ENCODE results near the gene ZGPAT.

The ZGPAT gene

DNA sequence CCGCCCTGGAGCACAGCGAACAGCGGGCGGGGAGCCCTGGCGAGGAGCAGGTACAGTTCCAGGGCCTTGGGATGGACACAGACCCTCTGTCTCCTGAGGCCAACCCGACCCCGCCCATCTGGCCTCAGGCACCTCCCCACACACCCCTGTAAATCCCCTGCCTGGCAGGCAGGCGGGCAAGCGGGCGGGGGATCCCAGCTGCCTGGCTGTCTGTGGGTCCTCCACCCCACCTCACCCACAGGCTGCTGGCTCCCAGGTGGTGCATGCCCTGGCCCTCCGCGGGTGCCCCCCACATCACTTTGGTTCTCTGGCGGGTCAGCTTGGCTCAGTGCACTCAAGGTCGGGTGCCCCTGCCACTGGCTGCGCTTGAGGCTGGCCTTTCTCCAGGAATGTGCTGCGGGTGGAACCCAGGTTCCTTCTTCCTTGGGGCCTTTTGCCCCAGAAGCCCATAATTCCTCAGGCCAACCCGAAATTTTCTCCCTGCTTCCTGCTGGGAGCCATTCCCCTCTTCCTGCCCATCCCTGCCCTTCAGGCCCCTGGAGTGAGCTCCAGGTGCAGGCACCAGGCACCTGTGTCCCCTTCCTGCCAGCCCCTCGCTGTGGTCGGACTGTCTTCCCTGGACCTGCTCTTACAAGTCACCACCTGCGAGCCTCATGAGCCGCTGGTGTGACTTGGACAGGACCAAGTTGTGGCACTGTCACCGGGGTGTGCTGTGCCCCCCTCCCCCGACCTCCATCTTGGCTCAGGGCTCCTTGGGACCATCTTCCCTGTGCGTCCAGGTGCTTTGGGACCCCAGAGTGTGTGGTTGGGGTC lies 16.7 kb upstream of the ZGPAT start:
- Mint-ChIP-seq H3K36me3 (ENCODE audit: insufficient read depth) (peaks cover 30% of the 10 kb centered on the region), H3K27me3 (no peaks in the 10 kb centered on the region), H3K9me3 (no peaks in the 10 kb centered on the region), H3K4me3 (peak overlapping the region; percentile 11), H3K27ac (ENCODE audit: low read depth) (no peak overlapping the region), H3K4me1 (peaks cover 11% of the 10 kb centered on the region)
- ATAC-seq (replicated peaks; ENCODE audit: extremely low read depth, poor library complexity, severe bottlenecking) = no peak
- no peak for DNase-seq (ENCODE audit: low spot score in 2 of 2)

DNA sequence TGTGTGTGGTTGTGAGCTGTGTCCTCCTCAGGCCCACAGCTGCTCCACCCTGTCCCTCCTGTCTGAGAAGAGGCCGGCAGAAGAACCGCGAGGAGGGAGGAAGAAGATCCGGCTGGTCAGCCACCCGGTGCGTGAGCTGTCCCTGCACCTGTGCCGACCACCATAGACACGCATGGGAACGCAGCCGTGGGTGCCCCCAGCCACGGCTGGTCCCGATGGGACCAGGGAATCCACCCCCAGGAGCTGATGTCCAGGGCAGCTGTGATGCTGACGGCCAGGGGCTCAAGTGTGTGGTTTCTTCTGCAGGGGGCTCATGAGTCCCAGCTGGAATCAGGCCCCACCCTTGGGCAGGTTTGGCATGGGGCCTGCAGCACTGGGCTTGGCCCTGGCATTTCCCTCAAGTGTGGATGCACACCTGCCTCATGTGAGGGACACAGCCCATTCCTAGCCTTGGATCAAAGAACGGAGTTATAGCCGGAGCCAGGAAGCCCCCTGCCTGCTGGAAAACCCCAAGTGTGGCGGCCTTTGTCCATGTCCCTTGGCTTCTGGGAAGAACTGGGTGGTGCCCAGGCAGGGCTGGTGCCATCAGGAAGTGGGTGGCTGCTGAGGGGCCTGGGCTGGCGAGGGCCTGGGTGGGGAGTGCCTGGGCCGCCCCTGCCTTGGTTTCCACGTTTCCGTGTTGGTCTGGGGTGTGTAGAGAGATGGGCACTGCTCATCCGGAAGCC lies 16.0 kb upstream of the ZGPAT start:
- ATAC-seq (replicated peaks; ENCODE audit: extremely low read depth, poor library complexity, severe bottlenecking) (no peak), DNase-seq (ENCODE audit: low spot score in 2 of 2) (no peak)
- peaks cover 32% of the 10 kb centered on the region for H3K36me3 Mint-ChIP-seq (ENCODE audit: insufficient read depth)
- H3K27me3 Mint-ChIP-seq = no peaks in the 10 kb centered on the region
- peak overlapping the region; percentile 96 for H3K27ac Mint-ChIP-seq (ENCODE audit: low read depth)
- peaks cover 14% of the 10 kb centered on the region for H3K4me1 Mint-ChIP-seq
- H3K4me3 Mint-ChIP-seq = no peak overlapping the region
- no peaks in the 10 kb centered on the region for H3K9me3 Mint-ChIP-seq

DNA sequence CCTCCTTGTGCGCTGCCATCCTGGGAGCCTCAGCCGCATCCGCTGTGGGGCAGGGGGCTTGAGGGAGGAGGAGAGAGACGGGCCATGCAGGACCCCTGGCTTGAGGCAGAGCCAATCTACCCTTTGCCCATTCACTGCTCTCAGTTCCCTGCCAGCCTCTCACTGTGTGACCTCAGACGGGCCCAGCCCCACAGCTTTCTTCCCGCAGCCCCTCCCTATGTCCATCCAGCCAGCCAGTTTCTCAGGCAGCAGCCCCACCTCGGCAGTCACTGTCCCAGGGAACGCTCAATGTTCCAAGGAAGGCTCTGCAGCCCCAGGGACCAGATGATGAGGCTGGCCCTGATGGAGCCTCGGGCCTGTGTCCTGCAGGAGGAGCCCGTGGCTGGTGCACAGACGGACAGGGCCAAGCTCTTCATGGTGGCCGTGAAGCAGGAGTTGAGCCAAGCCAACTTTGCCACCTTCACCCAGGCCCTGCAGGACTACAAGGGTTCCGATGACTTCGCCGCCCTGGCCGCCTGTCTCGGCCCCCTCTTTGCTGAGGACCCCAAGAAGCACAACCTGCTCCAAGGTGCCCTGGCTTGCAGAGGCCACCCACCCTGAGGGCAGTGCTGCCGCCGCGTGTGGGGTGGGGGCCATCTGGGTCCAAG lies 15.3 kb upstream of the ZGPAT start:
- peak overlapping the region; percentile 25 for H3K4me3 Mint-ChIP-seq
- H3K27ac Mint-ChIP-seq (ENCODE audit: low read depth) = peak overlapping the region; percentile 96
- H3K27me3 Mint-ChIP-seq = no peaks in the 10 kb centered on the region
- no peak for ATAC-seq (replicated peaks; ENCODE audit: extremely low read depth, poor library complexity, severe bottlenecking)
- no peak for DNase-seq (ENCODE audit: low spot score in 2 of 2)
- H3K36me3 Mint-ChIP-seq (ENCODE audit: insufficient read depth) = peaks cover 32% of the 10 kb centered on the region
- peaks cover 14% of the 10 kb centered on the region for H3K4me1 Mint-ChIP-seq
- no peaks in the 10 kb centered on the region for H3K9me3 Mint-ChIP-seq

DNA sequence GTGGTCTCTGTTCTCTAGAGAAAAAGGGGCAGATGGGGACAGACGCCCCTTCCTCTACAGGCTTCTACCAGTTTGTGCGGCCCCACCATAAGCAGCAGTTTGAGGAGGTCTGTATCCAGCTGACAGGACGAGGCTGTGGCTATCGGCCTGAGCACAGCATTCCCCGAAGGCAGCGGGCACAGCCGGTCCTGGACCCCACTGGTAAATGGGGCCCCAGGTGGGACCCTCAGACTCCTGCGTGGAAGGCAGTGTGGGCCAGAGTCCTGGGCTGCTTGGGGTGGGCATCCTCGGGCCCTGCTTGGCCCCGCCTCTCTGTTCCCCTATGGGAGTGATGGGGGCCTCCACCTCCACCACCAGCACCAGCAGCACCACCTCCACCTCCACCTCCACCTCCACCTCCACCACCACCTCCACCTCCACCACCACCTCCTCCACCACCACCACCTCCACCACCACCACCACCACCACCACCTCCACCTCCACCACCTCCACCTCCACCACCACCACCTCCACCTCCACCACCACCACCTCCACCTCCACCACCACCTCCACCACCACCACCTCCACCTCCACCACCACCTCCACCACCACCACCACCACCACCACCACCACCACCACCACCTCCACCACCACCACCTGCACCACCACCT lies 14.6 kb upstream of the ZGPAT start:
- ATAC-seq (replicated peaks; ENCODE audit: extremely low read depth, poor library complexity, severe bottlenecking) = no peak
- DNase-seq (ENCODE audit: low spot score in 2 of 2) = no peak
- Mint-ChIP-seq H3K4me1 (peaks cover 14% of the 10 kb centered on the region), H3K36me3 (ENCODE audit: insufficient read depth) (peaks cover 35% of the 10 kb centered on the region), H3K4me3 (peak overlapping the region; percentile 68), H3K27me3 (no peaks in the 10 kb centered on the region), H3K9me3 (no peaks in the 10 kb centered on the region), H3K27ac (ENCODE audit: low read depth) (peak overlapping the region; percentile 96)

DNA sequence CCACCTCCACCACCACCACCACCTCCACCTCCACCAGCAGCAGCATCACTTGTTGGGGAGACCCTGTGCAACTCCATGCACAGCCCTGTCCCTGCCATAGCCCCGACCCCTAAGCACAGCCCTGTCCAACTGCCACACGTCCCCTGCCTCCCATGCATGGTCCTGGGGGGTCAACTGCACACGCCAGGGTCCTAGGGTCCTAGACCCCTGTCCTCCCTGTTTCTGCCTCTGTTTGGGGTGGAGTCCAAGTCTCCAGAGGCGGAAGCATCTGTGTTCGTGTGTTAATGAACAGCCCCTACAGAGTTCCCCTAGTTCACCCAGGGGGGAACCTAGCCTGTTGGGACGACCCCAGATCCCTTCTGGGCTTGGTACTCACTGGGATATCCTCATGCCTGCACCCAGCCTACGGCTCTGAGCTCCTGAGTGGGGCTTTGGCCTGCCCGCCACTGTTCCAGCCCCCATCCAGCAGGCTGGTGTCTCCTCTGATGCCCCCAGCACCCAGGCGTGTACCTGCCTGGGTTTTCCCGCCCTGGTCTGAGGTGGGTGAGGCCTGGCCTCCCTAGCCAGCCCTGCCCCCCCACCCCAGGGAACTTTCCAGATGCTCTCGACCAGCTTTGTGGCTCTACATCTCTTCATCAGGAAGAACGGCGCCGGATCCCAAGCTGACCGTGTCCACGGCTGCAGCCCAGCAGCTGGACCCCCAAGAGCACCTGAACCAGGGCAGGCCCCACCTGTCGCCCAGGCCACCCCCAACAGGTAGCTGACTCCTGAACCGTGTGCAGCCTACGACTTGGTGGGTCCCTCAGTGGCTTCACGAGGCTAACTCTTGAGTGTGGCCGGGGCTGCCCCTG lies 13.9 kb upstream of the ZGPAT start:
- Mint-ChIP-seq H3K27ac (ENCODE audit: low read depth) (peak overlapping the region; percentile 96), H3K36me3 (ENCODE audit: insufficient read depth) (peaks cover 35% of the 10 kb centered on the region), H3K4me1 (peaks cover 14% of the 10 kb centered on the region), H3K27me3 (no peaks in the 10 kb centered on the region), H3K4me3 (peak overlapping the region; percentile 68), H3K9me3 (no peaks in the 10 kb centered on the region)
- ATAC-seq (replicated peaks; ENCODE audit: extremely low read depth, poor library complexity, severe bottlenecking) (no peak), DNase-seq (ENCODE audit: low spot score in 2 of 2) (no peak)

DNA sequence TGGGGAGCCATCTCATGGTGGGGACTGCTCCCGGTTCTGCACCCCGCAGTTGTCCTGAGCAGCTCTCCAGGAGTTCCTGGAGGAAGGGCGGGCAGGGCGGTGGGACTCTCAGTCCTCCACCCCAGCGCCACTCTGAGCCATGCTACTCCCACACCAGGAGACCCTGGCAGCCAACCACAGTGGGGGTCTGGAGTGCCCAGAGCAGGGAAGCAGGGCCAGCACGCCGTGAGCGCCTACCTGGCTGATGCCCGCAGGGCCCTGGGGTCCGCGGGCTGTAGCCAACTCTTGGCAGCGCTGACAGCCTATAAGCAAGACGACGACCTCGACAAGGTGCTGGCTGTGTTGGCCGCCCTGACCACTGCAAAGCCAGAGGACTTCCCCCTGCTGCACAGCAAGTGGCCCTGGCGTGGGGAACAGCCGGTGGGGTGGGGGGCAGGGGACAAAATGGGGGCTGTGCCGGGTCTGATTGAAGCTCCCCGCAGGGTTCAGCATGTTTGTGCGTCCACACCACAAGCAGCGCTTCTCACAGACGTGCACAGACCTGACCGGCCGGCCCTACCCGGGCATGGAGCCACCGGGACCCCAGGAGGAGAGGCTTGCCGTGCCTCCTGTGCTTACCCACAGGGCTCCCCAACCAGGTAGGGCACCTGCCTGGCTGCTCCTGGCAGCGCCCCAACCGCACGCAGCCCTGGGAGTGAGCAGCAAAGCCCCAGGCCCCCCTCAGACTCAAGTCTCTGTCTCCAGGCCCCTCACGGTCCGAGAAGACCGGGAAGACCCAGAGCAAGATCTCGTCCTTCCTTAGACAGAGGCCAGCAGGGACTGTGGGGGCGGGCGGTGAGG lies 13.0 kb upstream of the ZGPAT start:
- H3K36me3 Mint-ChIP-seq (ENCODE audit: insufficient read depth) = peaks cover 39% of the 10 kb centered on the region
- peak overlapping the region; percentile 96 for H3K27ac Mint-ChIP-seq (ENCODE audit: low read depth)
- peak overlapping the region; percentile 68 for H3K4me3 Mint-ChIP-seq
- peaks cover 19% of the 10 kb centered on the region for H3K4me1 Mint-ChIP-seq
- H3K9me3 Mint-ChIP-seq = no peaks in the 10 kb centered on the region
- no peak for ATAC-seq (replicated peaks; ENCODE audit: extremely low read depth, poor library complexity, severe bottlenecking)
- H3K27me3 Mint-ChIP-seq = no peaks in the 10 kb centered on the region
- no peak for DNase-seq (ENCODE audit: low spot score in 2 of 2)

DNA sequence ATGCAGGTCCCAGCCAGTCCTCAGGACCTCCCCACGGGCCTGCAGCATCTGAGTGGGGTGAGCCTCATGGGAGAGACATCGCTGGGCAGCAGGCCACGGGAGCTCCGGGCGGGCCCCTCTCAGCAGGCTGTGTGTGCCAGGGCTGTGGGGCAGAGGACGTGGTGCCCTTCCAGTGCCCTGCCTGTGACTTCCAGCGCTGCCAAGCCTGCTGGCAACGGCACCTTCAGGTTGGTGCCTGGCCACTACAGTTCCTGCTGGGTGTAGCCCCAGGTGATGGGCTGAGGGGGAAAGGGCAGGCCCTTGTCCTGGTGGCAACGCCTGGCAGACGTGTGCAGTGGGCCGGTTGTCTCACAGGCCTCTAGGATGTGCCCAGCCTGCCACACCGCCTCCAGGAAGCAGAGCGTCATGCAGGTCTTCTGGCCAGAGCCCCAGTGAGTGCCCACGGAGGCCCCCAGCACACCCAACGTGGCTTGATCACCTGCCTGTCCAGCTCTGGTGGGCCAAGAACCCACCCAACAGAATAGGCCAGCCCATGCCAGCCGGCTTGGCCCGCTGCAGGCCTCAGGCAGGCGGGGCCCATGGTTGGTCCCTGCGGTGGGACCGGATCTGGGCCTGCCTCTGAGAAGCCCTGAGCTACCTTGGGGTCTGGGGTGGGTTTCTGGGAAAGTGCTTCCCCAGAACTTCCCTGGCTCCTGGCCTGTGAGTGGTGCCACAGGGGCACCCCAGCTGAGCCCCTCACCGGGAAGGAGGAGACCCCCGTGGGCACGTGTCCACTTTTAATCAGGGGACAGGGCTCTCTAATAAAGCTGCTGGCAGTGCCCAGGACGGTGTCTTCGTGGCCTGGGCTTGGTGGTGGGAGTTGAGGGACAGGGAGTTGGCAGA lies 12.2 kb upstream of the ZGPAT start:
- Mint-ChIP-seq H3K27ac (ENCODE audit: low read depth) (no peak overlapping the region), H3K27me3 (no peaks in the 10 kb centered on the region), H3K4me3 (peak overlapping the region; percentile 25), H3K4me1 (peaks cover 19% of the 10 kb centered on the region), H3K9me3 (no peaks in the 10 kb centered on the region), H3K36me3 (ENCODE audit: insufficient read depth) (peaks cover 39% of the 10 kb centered on the region)
- ATAC-seq (replicated peaks; ENCODE audit: extremely low read depth, poor library complexity, severe bottlenecking) = no peak
- no peak for DNase-seq (ENCODE audit: low spot score in 2 of 2)

DNA sequence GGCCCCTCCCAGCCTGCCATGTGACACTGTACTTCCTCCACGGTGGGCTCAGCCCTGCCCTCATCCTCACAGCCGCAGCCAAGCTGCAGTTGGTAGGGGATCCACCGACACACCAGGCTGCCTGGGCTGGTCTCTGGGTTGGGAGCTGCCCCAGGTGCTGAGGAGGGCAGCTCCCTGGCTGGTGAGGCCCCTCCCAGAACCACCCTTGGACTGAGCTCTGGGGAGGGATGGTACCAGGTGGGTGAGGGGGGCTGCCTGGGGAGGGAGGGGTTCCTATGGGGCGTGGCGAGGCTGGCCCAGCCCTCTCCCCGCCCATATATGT lies 11.6 kb upstream of the ZGPAT start:
- Mint-ChIP-seq H3K27me3 (no peaks in the 10 kb centered on the region), H3K36me3 (ENCODE audit: insufficient read depth) (peaks cover 36% of the 10 kb centered on the region), H3K4me3 (peak overlapping the region; percentile 25), H3K9me3 (no peaks in the 10 kb centered on the region), H3K4me1 (peaks cover 22% of the 10 kb centered on the region), H3K27ac (ENCODE audit: low read depth) (no peak overlapping the region)
- no peak for DNase-seq (ENCODE audit: low spot score in 2 of 2)
- ATAC-seq (replicated peaks; ENCODE audit: extremely low read depth, poor library complexity, severe bottlenecking) = peak; percentile 75

DNA sequence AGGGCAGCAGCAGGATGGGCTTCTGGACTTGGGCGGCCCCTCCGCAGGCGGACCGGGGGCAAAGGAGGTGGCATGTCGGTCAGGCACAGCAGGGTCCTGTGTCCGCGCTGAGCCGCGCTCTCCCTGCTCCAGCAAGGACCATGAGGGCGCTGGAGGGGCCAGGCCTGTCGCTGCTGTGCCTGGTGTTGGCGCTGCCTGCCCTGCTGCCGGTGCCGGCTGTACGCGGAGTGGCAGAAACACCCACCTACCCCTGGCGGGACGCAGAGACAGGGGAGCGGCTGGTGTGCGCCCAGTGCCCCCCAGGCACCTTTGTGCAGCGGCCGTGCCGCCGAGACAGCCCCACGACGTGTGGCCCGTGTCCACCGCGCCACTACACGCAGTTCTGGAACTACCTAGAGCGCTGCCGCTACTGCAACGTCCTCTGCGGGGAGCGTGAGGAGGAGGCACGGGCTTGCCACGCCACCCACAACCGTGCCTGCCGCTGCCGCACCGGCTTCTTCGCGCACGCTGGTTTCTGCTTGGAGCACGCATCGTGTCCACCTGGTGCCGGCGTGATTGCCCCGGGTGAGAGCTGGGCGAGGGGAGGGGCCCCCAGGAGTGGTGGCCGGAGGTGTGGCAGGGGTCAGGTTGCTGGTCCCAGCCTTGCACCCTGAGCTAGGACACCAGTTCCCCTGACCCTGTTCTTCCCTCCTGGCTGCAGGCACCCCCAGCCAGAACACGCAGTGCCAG lies 11.0 kb upstream of the ZGPAT start, which contains the start of gene TNFRSF6B:
Gene TNFRSF6B, plus strand, starts transcription at position 25 of the 729 bp plus-strand sequence. Its CDS starts 116 bp downstream, at position 141.
- no peak for DNase-seq (ENCODE audit: low spot score in 2 of 2)
- peaks cover 30% of the 10 kb centered on the region for H3K36me3 Mint-ChIP-seq (ENCODE audit: insufficient read depth)
- no peaks in the 10 kb centered on the region for H3K27me3 Mint-ChIP-seq
- peaks cover 23% of the 10 kb centered on the region for H3K4me1 Mint-ChIP-seq
- H3K9me3 Mint-ChIP-seq = no peaks in the 10 kb centered on the region
- H3K4me3 Mint-ChIP-seq = peak within 1 kb of the TSS; percentile 58
- peak within 1 kb of the TSS; percentile 51 for H3K27ac Mint-ChIP-seq (ENCODE audit: low read depth)
- ATAC-seq (replicated peaks; ENCODE audit: extremely low read depth, poor library complexity, severe bottlenecking) = peak; percentile 21

DNA sequence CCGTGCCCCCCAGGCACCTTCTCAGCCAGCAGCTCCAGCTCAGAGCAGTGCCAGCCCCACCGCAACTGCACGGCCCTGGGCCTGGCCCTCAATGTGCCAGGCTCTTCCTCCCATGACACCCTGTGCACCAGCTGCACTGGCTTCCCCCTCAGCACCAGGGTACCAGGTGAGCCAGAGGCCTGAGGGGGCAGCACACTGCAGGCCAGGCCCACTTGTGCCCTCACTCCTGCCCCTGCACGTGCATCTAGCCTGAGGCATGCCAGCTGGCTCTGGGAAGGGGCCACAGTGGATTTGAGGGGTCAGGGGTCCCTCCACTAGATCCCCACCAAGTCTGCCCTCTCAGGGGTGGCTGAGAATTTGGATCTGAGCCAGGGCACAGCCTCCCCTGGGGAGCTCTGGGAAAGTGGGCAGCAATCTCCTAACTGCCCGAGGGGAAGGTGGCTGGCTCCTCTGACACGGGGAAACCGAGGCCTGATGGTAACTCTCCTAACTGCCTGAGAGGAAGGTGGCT lies 10.4 kb upstream of the ZGPAT start:
- ATAC-seq (replicated peaks; ENCODE audit: extremely low read depth, poor library complexity, severe bottlenecking) = no peak
- peaks cover 30% of the 10 kb centered on the region for H3K4me1 Mint-ChIP-seq
- DNase-seq (ENCODE audit: low spot score in 2 of 2) = no peak
- H3K4me3 Mint-ChIP-seq = peak overlapping the region; percentile 58
- no peaks in the 10 kb centered on the region for H3K27me3 Mint-ChIP-seq
- H3K9me3 Mint-ChIP-seq = no peaks in the 10 kb centered on the region
- H3K36me3 Mint-ChIP-seq (ENCODE audit: insufficient read depth) = peaks cover 31% of the 10 kb centered on the region
- peak overlapping the region; percentile 51 for H3K27ac Mint-ChIP-seq (ENCODE audit: low read depth)

All from central memory CD8-positive, alpha-beta T cell (primary cell).